GM12874 (cell line): Measurements from ENCODE around the gene BICD1.
A peak's percentile ranks its signal among the peaks of the same experiment; 100 is the strongest.

ENCODE experiments used
- CTCF ChIP-seq: IDR thresholded peaks from 2 replicates; pipeline ENCODE4 v1.5.1; 2011; ENCODE audit warnings: low read depth, mild to moderate bottlenecking, control low read depth, low read length, moderate library complexity; ENCODE audit not compliant: insufficient read depth

The BICD1 gene

GRCh38 chr12:32399370-32400113, 292.9 kb downstream of the BICD1 start, which contains the start of gene FGD4:
Gene FGD4 (plus strand): TSS chr12:32399558.
- TF ChIP-seq CTCF = peak; percentile 54

- TF ChIP-seq CTCF = no peak
Observed at GRCh38 chr12:32400114-32400672, 293.5 kb downstream of the BICD1 start.

GRCh38 chr12:32400866-32401265, 294.2 kb downstream of the BICD1 start:
- TF ChIP-seq CTCF = no peak

GRCh38 chr12:32402170-32402569, 295.5 kb downstream of the BICD1 start:
- TF ChIP-seq CTCF = no peak

- TF ChIP-seq CTCF = no peak
Observed at GRCh38 chr12:32402946-32403345, 296.3 kb downstream of the BICD1 start.

GRCh38 chr12:32407795-32408194, 301.1 kb downstream of the BICD1 start:
- no peak for TF ChIP-seq CTCF

GRCh38 chr12:32413412-32413811, 306.8 kb downstream of the BICD1 start:
- no peak for TF ChIP-seq CTCF
